Measurements from ENCODE around the gene SGMS2. TPM values are rescaled to one million over a fixed set of nuclear protein-coding genes. Genes with fewer than 3 reads are reported as not detected.
"Not testable (repeated sequence)": the region's sequence is repeated elsewhere in the genome, so short reads cannot be mapped to it uniquely, and the experiment has no call there.

Gene SGMS2
- total and polyA plus RNA-seq, 4 donors, result 10.0 to 124 (median 46.4) TPM

- ATAC-seq (ENCODE audit: insufficient read depth, low FRiP score), result no peak
- DNase-seq, result no peak
- Histone ChIP-seq H3K9ac (ENCODE audit: insufficient read depth in 1 of 2, low read length in 2 of 2) (no peak overlapping the region), H3K36me3 (ENCODE audit: control insufficient read depth in 4 of 4, insufficient read depth in 4 of 4, low read length in 4 of 4) (peaks cover 0 to 13% (median 0%) of the 10 kb centered on the region in 4 donors), H3K9me3 (ENCODE audit: control insufficient read depth in 4 of 4, insufficient read depth in 3 of 4, low read length in 3 of 4) (no peaks in the 10 kb centered on the region), H3K4me3 (no peak overlapping the region), H3K27ac (ENCODE audit: low read depth in 1 of 2, low read length in 1 of 2) (no peak overlapping the region), H3K27me3 (ENCODE audit: control insufficient read depth in 3 of 3, insufficient read depth in 3 of 3, low read length in 2 of 3) (no peaks in the 10 kb centered on the region), H3K4me1 (ENCODE audit: control insufficient read depth in 5 of 5, insufficient read depth in 5 of 5, low read length in 5 of 5) (peaks cover 0 to 13% (median 0%) of the 10 kb centered on the region in 5 donors)
- no peak for TF ChIP-seq CTCF (IDR thresholded peaks at IDR 0.05; ENCODE audit: control extremely low read depth, extremely low read depth)
- WGBS, 2 donors, result 92 to 93% methylated on average over 3 of the region's 3 CpGs
Measured at GRCh38 chr4:107900508-107900907, 75.8 kb downstream of the SGMS2 start.

GRCh38 chr4:107901213-107901934, 76.6 kb downstream of the SGMS2 start:
- Histone ChIP-seq H3K36me3 (ENCODE audit: control insufficient read depth in 4 of 4, insufficient read depth in 4 of 4, low read length in 4 of 4) (peaks cover 0 to 17% (median 0%) of the 10 kb centered on the region in 4 donors), H3K27ac (ENCODE audit: low read depth in 1 of 2, low read length in 1 of 2) (no peak overlapping the region), H3K9me3 (ENCODE audit: control insufficient read depth in 4 of 4, insufficient read depth in 3 of 4, low read length in 3 of 4) (no peaks in the 10 kb centered on the region), H3K9ac (ENCODE audit: insufficient read depth in 1 of 2, low read length in 2 of 2) (no peak overlapping the region), H3K4me3 (no peak overlapping the region), H3K4me1 (ENCODE audit: control insufficient read depth in 5 of 5, insufficient read depth in 5 of 5, low read length in 5 of 5) (peaks cover 0 to 10% (median 0%) of the 10 kb centered on the region in 5 donors), H3K27me3 (ENCODE audit: control insufficient read depth in 3 of 3, insufficient read depth in 3 of 3, low read length in 2 of 3) (no peaks in the 10 kb centered on the region)
- peak in 1 of 3 donors; percentile 20 for DNase-seq
- TF ChIP-seq CTCF (IDR thresholded peaks at IDR 0.05; ENCODE audit: control extremely low read depth, extremely low read depth), result no peak
- ATAC-seq (ENCODE audit: insufficient read depth, low FRiP score), result no peak
- WGBS, 2 donors, result 84 to 93% methylated on average over 2 of the region's 2 CpGs

- no peak for ATAC-seq (ENCODE audit: insufficient read depth, low FRiP score)
- Histone ChIP-seq H3K4me1 (ENCODE audit: control insufficient read depth in 5 of 5, insufficient read depth in 5 of 5, low read length in 5 of 5) (peaks cover 0 to 10% (median 0%) of the 10 kb centered on the region in 5 donors), H3K27me3 (ENCODE audit: control insufficient read depth in 3 of 3, insufficient read depth in 3 of 3, low read length in 2 of 3) (no peaks in the 10 kb centered on the region), H3K27ac (ENCODE audit: low read depth in 1 of 2, low read length in 1 of 2) (no peak overlapping the region), H3K4me3 (no peak overlapping the region), H3K36me3 (ENCODE audit: control insufficient read depth in 4 of 4, insufficient read depth in 4 of 4, low read length in 4 of 4) (peaks cover 0 to 20% (median 0%) of the 10 kb centered on the region in 4 donors), H3K9me3 (ENCODE audit: control insufficient read depth in 4 of 4, insufficient read depth in 3 of 4, low read length in 3 of 4) (no peaks in the 10 kb centered on the region), H3K9ac (ENCODE audit: insufficient read depth in 1 of 2, low read length in 2 of 2) (no peak overlapping the region)
- no peak for TF ChIP-seq CTCF (IDR thresholded peaks at IDR 0.05; ENCODE audit: control extremely low read depth, extremely low read depth)
- no peak for DNase-seq
- WGBS, 2 donors, result 86 to 96% methylated on average over 2 of the region's 2 CpGs
Measured at GRCh38 chr4:107902715-107903114, 78.0 kb downstream of the SGMS2 start.

GRCh38 chr4:107905082-107905481, 80.3 kb downstream of the SGMS2 start:
- DNase-seq; H3K4me3 ChIP-seq; H3K27ac ChIP-seq (ENCODE audit: low read depth in 1 of 2, low read length in 1 of 2); ATAC-seq (ENCODE audit: insufficient read depth, low FRiP score); H3K4me1 ChIP-seq (ENCODE audit: control insufficient read depth in 5 of 5, insufficient read depth in 5 of 5, low read length in 5 of 5); H3K9me3 ChIP-seq (ENCODE audit: control insufficient read depth in 4 of 4, insufficient read depth in 3 of 4, low read length in 3 of 4); H3K27me3 ChIP-seq (ENCODE audit: control insufficient read depth in 3 of 3, insufficient read depth in 3 of 3, low read length in 2 of 3); H3K9ac ChIP-seq (ENCODE audit: insufficient read depth in 1 of 2, low read length in 2 of 2): not testable (repeated sequence)
- H3K36me3 ChIP-seq (ENCODE audit: control insufficient read depth in 4 of 4, insufficient read depth in 4 of 4, low read length in 4 of 4), result peaks cover 0 to 26% (median 1%) of the 10 kb centered on the region in 4 donors
- WGBS, 2 donors, result 84 to 86% methylated on average over 3 of the region's 3 CpGs

All from lung (tissue), 12 donors.